ENCODE data around the gene RAD51B. TPM values are rescaled to one million over a fixed set of nuclear protein-coding genes. Genes with fewer than 3 reads are reported as not detected.

The RAD51B gene
- total RNA-seq, 4 donors from 2014 or later = 6.2 to 39.9 (median 12.9) TPM

DNA sequence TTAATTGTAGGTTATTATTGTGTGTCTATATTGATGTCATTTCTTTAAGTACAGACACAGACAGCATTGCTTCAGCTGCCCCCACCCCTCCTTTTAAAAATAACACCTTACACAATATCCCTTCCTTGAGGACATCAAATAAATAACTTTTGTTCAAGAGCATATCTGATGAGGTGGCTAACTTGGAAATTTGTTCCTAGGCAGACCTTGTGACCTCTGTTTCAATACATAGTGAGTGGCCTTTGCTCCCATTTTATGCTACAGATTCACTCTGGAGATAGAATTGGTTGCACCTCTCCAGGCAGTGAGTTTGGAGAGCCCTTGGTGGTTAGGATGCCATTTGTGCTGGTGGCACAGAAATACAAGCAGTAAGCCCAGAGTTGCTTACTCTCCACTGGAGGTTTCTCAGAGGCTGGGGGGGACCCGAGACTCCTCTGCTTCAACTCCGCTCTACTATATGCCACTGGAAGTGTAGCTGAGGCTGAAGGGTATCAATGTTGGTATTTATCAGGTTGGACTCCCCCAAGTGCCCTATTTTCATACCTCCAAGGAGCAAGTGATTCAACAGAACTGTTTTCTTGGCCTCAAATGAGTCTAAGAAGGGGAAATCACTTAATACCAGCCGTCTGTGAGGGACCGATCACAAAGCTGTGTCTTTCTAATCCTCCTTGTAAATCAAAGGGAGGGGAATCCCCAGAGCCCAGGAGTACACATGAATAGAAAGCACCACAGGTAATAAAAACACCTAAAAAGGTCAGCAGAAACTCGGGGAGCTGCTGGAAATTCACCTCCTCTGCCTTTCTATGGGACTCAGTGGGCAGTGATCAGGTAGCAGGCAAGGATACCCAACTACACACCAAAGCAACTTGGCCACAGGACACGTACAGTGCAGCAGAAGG is 463.1 kb downstream of the RAD51B start:
- Histone ChIP-seq H3K27ac (peak overlapping the region; percentile 8 to 70 (median 58)), H3K36me3 (no peaks in the 10 kb centered on the region), H3K27me3 (no peaks in the 10 kb centered on the region), H3K9me3 (no peaks in the 10 kb centered on the region), H3K4me1 (peaks cover 22 to 48% (median 28%) of the 10 kb centered on the region in 3 donors), H3K4me3 (no peak overlapping the region)
- TF ChIP-seq, protein P1, sequence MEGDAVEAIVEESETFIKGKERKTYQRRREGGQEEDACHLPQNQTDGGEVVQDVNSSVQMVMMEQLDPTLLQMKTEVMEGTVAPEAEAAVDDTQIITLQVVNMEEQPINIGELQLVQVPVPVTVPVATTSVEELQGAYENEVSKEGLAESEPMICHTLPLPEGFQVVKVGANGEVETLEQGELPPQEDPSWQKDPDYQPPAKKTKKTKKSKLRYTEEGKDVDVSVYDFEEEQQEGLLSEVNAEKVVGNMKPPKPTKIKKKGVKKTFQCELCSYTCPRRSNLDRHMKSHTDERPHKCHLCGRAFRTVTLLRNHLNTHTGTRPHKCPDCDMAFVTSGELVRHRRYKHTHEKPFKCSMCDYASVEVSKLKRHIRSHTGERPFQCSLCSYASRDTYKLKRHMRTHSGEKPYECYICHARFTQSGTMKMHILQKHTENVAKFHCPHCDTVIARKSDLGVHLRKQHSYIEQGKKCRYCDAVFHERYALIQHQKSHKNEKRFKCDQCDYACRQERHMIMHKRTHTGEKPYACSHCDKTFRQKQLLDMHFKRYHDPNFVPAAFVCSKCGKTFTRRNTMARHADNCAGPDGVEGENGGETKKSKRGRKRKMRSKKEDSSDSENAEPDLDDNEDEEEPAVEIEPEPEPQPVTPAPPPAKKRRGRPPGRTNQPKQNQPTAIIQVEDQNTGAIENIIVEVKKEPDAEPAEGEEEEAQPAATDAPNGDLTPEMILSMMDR (IDR thresholded peaks at IDR 0.05) = no peak
- no peak for TF ChIP-seq POLR2A (IDR thresholded peaks at IDR 0.05)
- intact Hi-C loops (cut with DNase I) = no loop called here
- no peak for DNase-seq
- 49 to 51% methylated on average over 5 to 6 of the region's 6 CpGs for WGBS, 2 donors

GRCh38 chr14:68283378-68284123 is 464.0 kb downstream of the RAD51B start:
- peak overlapping the region; percentile 8 to 70 (median 58) for H3K27ac ChIP-seq
- DNase-seq = no peak
- H3K9me3 ChIP-seq = no peaks in the 10 kb centered on the region
- no peaks in the 10 kb centered on the region for H3K36me3 ChIP-seq
- 57 to 80% methylated on average over 6 to 8 of the region's 11 CpGs for WGBS, 2 donors
- H3K27me3 ChIP-seq = no peaks in the 10 kb centered on the region
- intact Hi-C loops (cut with DNase I) = no loop called here
- peaks cover 22 to 46% (median 28%) of the 10 kb centered on the region in 3 donors for H3K4me1 ChIP-seq
- no peak overlapping the region for H3K4me3 ChIP-seq
- TF ChIP-seq, protein P1 (IDR thresholded peaks at IDR 0.05) = no peak
- no peak for TF ChIP-seq POLR2A (IDR thresholded peaks at IDR 0.05)

GRCh38 chr14:68284333-68284732 is 464.8 kb downstream of the RAD51B start:
- H3K27me3 ChIP-seq = no peaks in the 10 kb centered on the region
- H3K4me3 ChIP-seq = no peak overlapping the region
- no peak for DNase-seq
- intact Hi-C loops (cut with DNase I) = no loop called here
- TF ChIP-seq POLR2A (IDR thresholded peaks at IDR 0.05) = no peak
- TF ChIP-seq, protein P1 (IDR thresholded peaks at IDR 0.05) = no peak
- H3K9me3 ChIP-seq = no peaks in the 10 kb centered on the region
- peak overlapping the region in 3 of 4 donors; percentile 63 to 70 (median 70) for H3K27ac ChIP-seq
- H3K36me3 ChIP-seq = no peaks in the 10 kb centered on the region
- H3K4me1 ChIP-seq = peaks cover 22 to 38% (median 28%) of the 10 kb centered on the region in 3 donors

DNA sequence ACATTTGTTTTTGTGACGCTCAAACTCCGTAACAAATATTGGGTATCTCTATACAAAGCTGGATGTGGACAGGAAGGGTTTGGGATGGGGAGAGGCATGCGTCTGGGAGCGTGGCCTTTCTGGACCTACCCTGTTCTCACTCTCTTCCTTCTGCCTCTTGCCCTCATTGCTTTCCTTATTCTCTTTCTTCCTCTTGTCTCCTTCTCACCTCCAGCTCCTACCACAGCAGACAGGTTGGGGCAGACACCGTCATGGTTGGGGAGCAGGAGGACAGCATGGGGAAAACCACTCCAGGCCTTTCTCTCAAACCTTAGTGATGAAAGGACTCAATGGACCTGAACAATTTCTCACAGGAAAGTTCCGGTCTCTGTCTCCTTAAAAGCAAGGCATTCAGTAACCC is 465.3 kb downstream of the RAD51B start:
- Histone ChIP-seq H3K27ac (peak overlapping the region; percentile 55 to 80 (median 70)), H3K4me3 (no peak overlapping the region), H3K9me3 (no peaks in the 10 kb centered on the region), H3K4me1 (peaks cover 22 to 38% (median 28%) of the 10 kb centered on the region in 3 donors), H3K36me3 (no peaks in the 10 kb centered on the region), H3K27me3 (no peaks in the 10 kb centered on the region)
- no peak for DNase-seq
- WGBS, 2 donors = 50 to 64% methylated on average over 6 of the region's 6 CpGs
- intact Hi-C loops (cut with DNase I) = no loop called here
- TF ChIP-seq POLR2A (IDR thresholded peaks at IDR 0.05) = no peak
- TF ChIP-seq, protein P1 (IDR thresholded peaks at IDR 0.05) = no peak
